Fibroblast of skin of right biceps (primary cell): ENCODE measurements around the gene MC5R.
"Not testable (repeated sequence)": the region's sequence is repeated elsewhere in the genome, so short reads cannot be mapped to it uniquely, and the experiment has no call there.

Experiments
- DNase-seq: peaks from one replicate; pipeline ENCODE4 v3.0.0-alpha.2; 2013

MC5R gene

GRCh38 chr18:13862898-13863297, 38.9 kb downstream of the MC5R start:
- DNase-seq: not testable (repeated sequence)

GRCh38 chr18:13868501-13869271, 44.7 kb downstream of the MC5R start:
- no peak for DNase-seq

GRCh38 chr18:13871701-13872100, 47.8 kb downstream of the MC5R start:
- DNase-seq: no peak

GRCh38 chr18:13872373-13872772, 48.4 kb downstream of the MC5R start:
- DNase-seq: no peak

- DNase-seq: no peak
Measured at GRCh38 chr18:13872932-13873331, 49.0 kb downstream of the MC5R start.

- DNase-seq: no peak
Measured at GRCh38 chr18:13874558-13874957, 50.6 kb downstream of the MC5R start.
